CD4-positive, alpha-beta T cell treated with Interleukin-17A for 1 hour (primary cell): ENCODE results near the gene ZNF181.
A peak's percentile ranks its signal among the peaks of the same experiment; 100 is the strongest.
"Not testable (repeated sequence)": the region's sequence is repeated elsewhere in the genome, so short reads cannot be mapped to it uniquely, and the experiment has no call there.

Source experiments
- DNase-seq: peaks from one replicate; pipeline ENCODE4 v3.0.0-alpha.2; 2020

The ZNF181 gene

DNA sequence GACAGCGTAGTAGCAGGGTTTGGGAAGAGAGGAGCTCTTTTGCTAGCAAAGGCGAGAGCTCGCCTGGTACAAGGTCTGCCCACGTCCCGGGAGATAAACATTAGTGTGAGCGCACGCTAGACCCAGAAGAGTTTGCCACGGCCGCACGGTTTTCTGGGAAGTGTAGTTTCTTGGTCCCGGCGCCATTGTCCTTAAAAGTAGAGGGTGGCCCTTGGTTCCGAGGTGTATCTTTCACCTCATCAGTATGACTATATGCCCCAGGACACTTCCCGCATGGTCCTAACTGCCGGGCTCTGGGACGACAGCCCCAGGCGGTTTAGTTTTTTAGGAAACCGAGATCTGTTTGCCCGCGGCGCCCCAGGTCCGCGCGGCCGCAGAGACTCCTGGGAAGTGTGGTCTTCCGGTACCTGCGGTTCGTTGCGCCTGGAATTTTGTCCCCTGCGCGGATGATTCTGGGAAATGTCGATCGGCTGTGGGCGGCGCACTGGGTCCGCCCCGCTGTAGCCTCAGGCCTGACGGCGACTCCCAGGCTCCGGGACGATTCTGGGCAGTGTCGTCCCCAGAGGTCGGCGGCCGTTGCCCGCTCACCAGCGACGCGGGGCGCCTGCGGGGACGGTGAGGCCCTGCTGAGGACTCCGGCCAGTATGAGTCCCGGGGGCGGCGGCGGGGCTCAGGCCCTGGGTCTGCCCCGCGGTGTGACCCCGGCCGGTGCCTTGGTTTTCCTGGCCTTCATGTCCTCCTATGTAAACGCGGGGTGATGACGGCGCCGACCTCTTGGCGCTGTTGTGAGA is at the start of gene ZNF181:
ZNF181 (plus strand) TSS at position 498 of the 791 bp plus-strand sequence. CDS start 795 bp downstream, outside the sequence.
- peak; percentile 85 for DNase-seq

DNA sequence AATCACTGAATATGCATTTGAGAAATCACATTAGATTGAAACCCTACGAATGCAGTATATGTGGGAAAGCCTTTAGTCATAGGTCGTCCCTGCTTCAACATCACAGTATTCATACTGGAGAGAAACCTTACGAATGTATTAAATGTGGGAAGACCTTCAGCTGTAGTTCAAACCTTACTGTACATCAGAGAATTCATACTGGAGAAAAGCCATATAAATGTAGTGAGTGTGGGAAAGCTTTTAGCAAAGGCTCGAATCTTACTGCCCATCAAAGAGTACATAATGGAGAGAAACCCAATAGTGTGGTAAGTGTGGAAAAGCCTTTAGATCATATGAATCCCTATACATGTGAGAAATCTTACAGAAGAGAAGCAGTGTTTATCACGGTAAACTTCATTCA is 48.8 kb upstream of the ZNF181 start:
- not testable (repeated sequence) for DNase-seq

DNA sequence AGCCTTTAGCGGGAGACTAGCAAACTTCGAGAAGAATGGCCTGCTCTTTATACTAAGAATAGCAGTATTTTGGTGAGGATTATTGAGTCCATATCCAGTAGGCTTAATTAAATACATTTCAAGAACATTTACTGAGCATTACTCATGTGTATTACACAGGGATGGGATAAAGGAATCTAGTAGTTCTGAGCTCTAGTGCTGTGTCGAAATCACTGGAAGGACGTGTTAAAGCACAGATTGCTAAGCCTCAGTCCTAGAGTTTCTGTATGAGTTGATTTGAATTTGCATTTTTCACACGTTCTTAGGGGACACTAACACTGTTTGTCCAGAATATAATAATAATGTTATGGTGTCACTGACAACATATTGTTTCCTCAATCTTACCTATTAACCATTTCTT is 47.6 kb upstream of the ZNF181 start:
- DNase-seq, result no peak

DNA sequence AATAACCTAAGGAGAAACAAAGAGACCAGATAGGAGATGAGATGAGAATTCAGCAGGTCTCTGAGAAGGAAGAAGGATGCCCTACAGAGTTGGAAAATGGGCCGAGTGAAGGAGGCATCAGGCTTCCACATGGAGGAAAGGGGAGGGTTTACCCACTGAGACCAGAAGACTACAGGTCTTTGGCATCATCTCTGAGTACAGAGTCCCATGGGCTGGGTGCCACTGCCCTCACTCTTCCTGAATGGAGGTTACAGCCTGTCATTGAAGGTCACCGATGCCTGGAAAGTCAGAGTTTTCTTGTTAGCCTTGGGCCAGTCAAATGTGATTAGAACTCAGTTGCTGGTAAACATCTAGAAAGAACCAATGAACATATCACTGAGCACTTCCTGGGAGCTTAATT is 46.7 kb upstream of the ZNF181 start:
- DNase-seq, result no peak

DNA sequence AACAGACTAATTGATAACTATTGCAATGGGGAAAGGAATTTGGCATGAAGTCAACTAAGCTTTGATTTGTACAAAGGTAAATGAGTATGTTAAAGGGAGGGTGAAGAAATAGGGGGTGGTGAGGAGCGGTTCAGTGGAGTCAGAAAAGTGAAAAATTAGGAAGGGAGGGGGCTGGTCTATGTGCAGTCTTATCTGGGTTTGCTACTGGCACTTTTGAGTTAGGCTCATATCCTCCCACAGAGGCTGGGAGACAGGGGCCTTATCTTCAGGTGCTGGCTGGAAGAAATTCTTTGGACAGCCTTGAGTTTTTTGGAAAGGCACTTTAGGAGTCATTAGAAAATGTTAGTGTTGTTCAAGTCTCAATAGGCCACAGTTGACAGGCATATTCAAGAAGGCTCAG is 45.5 kb upstream of the ZNF181 start:
- no peak for DNase-seq

DNA sequence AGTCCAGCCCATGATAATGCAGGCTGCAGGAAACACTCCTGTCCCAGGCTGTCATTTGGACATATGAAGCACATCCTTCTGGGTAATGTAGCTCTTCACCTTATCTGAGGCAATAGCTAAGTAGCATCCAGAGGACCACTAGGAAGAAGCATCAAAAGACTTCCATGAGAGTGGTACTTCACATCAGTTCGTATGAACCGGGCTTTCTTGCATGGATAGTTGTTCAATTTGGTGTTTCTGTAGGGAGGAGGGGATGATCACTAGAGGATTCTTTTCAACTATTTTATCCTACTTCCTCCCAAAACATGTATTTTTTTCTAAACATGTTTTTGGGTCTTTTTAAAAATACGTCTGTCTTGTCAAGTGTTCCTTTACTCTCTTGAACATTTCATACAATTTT is 43.7 kb upstream of the ZNF181 start:
- DNase-seq, result no peak

DNA sequence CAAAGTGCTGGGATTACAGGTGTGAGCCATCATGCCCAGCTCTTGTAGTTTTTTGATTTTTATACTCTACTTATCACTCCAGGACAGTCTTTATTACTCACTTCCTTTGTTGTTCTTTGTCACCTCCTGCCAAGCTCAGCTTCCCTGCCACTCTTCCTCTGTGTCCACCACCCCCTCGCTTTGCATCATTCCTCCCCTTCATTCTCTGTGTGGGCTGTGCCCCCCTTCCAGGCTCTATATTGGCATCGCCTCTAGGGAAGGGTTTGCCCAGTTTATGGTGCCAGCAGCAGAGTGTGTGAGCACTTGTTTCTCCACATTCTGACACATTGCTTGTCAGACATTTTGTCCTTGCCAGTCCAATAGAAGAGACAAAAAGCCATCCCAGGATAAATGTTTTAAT is 41.5 kb upstream of the ZNF181 start:
- DNase-seq, result no peak

DNA sequence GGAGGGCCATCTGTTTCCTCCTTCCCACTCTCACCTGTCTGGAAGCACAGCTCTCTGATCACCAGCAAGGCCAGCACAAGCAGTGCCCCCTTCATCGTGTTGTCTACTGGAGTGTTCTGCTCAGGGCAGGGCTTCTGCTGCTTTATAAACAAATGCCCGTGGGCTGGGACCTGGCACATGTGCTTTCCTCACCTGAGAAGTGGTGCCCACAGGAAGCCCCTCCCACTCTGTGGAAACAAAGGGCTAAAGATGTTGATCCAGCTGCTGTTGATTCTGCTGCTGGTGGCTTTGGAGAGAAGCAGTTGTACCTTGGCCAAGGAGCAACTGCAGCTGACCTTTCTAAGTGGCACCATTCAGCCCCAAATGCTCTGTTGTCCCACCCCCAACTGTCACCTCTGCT is 26.4 kb upstream of the ZNF181 start:
- no peak for DNase-seq

DNA sequence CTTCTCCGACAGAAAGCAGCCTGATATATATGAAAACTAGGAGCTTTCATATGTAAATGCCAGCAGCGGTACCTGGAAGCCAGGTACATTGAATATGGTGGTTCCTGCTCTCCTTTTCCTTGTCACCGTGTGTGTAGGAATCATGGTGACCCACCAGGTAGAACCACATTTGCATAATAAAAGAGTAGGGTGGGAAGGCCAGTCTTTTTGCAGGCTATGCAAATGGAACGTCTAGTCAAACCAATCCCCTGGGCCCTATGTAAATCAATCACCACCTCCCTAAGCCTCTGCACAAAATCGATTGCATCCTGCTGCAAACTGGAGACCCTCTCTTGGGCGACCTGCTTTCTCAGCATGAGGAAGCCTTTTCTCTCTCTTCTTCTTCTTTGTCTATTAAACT is 22.2 kb upstream of the ZNF181 start:
- no peak for DNase-seq

DNA sequence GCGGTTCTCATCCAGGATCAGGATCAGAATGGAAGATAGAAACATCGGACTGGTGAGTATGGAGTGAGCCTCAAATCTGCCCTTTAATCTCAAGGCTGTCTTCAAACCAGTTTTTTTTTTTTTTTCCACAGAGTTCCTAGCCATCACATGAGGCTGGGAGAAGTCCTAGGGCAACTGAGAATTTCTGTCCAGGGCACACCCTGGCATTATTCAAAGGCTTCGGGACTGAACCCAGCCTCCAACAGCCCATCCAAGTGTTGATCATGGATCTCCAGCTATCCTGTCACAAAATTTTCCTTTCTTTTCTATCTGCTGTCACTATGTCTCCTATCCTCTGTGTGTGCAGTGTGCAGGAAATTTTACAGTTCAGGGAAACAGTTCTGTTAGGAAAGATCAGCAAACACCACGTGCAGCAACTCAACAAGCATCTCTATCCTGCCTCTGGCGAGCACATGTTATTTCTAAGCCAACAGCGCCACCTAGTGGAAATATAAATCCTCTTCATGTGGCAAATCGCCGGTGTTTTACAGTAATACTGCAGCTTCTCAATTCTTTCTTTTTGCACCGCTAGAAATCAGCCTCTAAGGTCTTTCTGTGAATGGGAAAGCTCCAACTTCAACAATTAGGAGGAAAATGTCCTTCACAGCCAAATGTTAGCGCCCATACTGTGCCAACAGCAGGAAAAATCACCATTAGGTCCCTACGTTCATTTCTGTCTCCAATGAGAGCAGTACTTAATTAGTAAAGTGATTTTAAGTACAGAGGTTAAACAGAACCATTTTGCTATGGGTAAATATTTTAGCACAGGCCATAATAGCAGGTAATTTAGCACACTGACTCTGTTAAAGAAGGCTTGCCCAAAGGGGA is 21.4 kb upstream of the ZNF181 start:
- peak; percentile 82 for DNase-seq

DNA sequence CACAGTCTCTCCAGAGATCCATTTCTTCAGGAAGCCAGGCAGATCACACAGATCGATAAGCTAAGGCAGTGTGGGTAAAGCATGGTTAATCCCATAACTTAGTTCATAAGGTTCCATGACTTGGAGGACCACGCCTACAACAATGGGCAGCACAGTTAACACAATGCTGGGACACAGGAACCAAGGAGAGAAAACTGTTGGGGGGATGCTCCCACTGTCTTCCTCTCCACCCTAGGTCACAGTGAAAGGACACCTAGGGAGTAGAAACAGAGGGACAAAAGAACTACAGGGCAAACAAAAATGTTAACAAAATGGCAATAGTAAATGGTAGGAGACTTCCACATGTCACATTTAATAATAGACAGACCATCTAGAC is 20.8 kb upstream of the ZNF181 start:
- DNase-seq, result no peak

DNA sequence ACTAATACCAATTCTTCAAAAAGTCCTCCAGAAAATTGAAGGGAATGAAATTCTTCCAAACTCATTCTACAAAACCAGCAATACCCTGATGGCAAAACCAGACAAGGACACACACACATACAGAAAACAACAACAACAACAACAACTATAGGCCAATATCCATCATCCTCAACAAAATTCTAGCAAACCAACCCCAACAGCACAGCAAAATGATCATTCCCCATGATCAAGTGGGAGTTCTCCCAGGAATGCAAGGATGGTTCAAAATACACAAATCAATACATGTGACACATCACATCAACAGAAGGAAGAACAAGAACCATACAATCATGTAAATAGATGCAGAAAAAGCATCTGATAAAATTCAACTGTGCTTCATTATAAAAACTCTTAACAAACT is 18.7 kb upstream of the ZNF181 start:
- no peak for DNase-seq

DNA sequence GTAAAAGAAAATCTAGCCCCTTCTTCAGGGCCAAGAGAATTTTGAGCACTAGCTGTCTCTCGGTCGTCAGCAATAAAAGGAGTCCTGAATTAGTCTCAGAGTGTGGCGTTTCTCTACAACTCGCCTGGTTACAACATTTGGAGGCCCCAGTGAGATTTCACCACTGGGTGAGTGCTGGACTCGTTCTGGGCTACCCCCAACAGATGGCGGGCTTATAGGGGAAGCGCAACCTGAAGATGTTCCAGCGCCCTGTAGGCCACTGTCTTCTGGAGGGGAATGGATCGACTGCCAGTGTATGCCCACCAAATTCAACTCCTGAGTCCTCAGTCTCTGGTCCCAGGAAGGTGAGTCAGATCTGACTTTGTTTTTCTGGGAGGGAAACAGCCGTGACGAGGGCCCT is 11.7 kb upstream of the ZNF181 start:
- DNase-seq, result no peak

DNA sequence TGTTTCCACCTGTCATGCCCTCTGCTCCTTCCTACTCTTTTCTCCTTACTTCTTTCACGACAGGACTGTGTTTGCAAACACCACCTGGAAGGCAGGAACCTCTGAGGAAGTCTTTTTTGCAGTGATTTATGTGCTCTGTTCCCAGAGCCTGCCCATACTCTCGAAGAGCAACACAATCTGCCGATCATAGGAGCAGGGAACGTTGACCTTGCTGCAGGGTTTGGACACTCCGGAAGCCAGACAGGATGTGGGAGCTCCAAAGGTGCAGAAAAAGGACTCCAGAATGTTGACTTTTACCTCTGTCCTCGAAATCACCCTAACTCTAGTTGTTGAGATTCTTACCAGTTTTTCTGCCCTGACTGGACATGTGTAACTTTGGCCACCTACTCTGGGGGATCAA is 8.6 kb upstream of the ZNF181 start:
- DNase-seq, result no peak

DNA sequence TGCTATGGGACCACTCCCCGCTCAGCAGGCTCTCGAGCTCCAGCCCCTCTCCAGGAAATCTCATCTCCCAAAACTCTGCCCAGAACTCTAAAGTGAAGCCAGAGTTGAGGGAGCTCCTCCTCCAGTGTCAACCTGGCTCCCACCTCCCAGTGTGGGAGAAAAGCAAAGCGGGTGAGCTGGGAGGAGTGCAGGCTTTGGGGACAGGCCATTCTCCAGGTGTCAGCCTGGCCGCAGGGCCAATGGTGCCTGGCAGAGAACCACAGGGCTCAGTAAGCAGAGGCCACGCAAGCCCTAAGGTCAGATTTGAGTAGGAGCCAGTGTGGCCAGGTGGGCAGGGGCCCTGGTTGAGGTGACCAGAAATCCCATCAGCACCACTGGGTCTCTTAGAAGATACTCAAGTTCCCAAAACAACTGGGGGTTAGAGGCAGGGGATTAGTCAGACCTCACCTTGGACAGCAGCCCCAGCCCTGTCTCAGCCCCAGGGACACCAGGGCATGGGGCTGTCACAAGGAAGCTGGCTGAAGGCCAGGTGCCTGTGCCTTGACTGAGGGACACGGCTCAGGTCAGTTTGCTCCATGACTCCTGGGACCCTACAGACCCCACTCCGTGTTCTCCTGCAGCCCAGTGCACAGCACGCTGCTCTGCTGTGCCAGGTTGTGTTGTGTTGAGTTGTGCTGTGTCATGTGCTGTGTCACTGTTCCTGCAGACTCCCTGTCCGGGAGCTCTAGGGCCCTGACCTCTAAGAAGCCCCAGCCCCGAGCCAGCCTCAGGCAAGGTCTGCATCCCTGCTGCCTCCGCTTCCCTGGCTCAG is 2.8 kb upstream of the ZNF181 start:
- no peak for DNase-seq

DNA sequence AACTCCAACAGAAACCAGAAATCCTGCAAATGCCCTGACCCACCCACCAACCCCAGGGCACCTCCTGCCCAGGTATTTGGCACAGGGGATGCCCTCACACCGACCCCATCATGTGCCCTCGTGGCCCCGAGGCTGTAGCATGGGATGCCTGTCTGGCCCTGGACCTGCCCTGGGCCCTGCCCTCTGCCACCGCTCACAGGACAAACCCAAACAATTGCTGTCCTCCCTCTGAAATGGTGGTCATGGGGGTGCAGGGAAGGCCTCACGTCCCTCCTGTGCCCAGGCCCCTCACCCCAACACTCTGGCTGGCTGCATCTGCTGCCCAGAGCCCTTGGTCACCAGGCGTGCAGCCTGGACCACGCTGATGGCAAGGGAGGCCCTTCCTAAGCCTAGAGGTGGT is 2.1 kb upstream of the ZNF181 start:
- no peak for DNase-seq

DNA sequence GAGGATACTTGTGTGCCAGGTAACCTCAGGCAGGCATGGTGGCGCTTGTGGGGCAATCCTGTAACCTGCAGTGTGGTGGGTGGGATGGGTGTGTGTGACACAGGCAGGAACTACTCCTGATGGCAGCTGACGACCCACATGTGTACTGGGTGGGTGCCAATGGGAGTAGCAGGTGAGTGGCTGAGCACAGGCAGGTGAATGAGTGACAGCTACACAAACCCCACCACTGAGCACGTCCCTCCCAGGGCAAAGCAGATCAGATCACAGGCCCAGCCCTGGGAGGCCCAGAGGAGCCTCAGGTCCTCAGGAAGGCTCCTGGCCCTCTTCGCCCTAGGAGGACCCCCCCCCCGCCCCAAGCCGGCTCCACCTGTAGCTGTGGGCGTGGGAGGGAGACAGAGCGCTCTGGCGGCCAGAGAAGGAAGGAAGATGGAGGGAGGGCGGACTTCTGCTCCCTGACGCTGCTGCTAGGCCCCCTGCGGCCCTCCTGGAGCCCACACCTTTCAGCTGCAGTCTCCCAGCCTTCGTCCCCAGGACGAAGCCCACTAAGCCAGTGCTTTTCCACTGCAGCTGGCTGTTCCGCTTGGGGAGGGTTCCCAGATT is 1.3 kb upstream of the ZNF181 start:
- DNase-seq, result no peak

DNA sequence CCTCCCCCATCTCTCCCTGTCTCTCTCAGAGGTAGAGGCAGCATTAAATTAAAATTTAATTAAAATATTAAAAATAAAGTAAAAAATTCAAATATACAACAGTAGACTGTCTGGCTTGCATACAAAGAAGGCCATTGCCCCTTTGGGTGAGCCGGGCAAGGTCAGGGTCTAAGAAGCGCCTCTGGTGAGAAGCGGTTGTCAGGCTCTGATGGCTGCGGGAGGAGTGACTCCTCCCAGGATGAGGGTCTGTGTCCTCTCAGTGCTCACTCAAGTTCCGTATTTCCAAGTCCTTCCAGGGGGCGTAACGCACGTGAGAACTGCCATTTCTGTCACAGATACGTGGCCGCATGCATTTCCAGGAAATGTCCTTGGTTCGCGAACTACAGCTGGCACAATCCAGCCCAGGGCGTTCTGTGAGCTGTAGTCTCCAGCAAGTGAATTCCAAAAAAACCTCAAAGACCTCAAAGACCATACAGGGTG is 737 bp upstream of the ZNF181 start:
- DNase-seq, result no peak

DNA sequence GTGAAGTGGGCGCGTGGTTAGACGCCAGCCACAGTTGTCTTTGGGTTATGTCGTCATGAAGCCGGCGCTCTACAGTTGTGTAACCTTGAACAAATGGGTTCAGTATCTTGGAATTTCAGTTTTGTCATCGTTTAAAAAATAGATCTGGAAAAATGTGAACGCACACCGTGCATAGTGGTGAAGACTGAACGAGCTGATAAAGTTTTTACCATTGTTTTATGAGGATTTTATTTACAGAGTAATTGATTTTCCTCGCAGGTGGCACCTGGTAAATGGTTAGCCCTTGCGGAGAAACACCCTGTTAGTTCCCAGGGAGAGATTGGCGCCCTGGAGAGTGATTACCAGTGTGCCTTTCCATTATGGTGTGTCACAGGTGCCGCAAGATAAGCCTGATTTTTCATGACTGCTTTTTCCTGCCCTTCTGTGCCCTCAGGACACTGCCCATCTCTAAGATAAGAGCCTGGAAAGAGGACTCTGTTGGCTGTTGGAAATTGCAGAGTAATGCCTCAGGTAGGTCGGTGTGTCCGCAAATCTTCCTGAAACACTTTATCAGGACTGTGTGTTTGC is 577 bp downstream of the ZNF181 start:
- DNase-seq, result peak; percentile 74

DNA sequence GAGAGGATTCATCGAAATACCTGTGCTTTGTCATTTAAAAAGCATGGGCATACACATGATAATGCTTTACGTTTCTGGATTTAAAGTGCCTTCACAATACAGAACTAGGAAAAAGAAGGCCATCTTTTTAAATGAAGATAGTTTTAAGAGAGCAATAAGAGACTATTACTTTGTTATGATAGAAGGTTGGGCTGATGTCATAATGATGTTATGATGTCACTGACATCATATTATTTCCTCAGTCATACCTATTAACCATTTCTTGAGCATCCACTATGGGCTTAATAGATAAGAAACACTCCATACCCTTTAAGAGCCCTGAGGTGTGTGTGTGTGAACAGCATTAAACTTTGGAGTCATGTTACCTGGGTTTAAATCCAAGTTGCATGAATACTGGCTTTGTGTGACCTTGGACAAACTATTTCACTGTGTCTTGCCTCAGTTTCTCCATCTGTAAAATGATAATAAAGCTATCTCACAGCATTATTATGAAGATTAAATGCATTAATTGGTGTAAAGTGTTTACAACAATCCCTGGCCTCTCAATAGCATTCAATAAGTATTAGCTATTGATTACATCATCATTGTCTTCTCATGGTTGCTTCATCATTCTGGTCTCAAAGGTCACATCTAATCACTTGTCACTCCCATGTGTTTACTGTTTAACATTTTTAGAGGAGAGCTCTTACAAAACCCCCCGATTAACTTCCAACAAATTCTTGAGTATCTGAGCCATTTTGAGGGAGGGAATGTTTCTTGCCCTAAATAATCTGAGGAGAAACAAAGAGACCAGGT is 11.1 kb downstream of the ZNF181 start:
- DNase-seq, result no peak

DNA sequence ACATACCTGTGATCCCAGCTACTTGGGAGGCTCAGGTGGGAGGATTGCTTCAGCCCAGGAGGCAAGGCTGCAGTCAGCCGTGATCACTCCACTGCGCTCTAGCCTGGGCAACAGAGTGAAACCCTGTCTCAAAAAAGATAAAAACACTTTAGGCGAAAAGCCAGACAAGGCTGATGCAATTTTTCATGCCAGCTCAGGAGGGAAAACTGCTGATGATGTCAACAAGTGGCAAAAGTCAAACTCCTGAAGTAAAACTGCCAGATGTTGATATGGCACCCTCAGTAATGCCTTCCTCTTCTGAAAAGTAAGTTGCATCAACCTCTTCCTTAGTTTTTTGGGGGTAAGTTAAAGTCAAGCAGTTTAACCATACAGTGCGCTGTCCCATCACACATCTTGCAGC is 23.4 kb downstream of the ZNF181 start:
- DNase-seq, result no peak
